HG03066 (cell line): ENCODE results near the gene SHROOM3.
"Not testable (repeated sequence)": the region's sequence is repeated elsewhere in the genome, so short reads cannot be mapped to it uniquely, and the experiment has no call there.

Experiments used
- ATAC-seq: cut with Tn5 transposase; IDR thresholded peaks from one replicate; pipeline ENCODE4 v1.9.1; 2021; ENCODE audit warnings: low read depth; ENCODE audit not compliant: unreplicated experiment

Gene SHROOM3

GRCh38 chr4:76708971-76709771 lies 274.1 kb downstream of the SHROOM3 start:
- ATAC-seq, result no peak

- ATAC-seq, result no peak
These were observed 274.7 kb downstream of the SHROOM3 start for GRCh38 chr4:76709772-76710090.

DNA sequence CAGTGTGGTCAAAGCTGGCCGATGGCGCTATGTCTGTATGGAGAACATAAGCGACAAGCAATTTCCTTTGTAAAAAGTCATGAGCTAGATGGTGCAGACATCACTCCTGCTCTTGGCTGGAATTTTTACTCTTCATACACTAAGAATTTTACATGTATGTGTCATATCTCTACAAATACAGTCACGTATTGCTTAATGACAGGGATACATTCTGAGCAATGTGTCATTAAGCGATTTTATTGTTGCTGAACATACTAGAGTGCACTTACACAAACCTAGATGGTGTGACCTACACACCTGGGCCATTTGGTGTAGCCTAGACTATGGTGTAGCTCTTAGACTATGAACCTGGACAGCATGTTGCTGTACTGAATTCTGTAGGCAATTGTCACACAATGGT lies 277.5 kb downstream of the SHROOM3 start:
- no peak for ATAC-seq

DNA sequence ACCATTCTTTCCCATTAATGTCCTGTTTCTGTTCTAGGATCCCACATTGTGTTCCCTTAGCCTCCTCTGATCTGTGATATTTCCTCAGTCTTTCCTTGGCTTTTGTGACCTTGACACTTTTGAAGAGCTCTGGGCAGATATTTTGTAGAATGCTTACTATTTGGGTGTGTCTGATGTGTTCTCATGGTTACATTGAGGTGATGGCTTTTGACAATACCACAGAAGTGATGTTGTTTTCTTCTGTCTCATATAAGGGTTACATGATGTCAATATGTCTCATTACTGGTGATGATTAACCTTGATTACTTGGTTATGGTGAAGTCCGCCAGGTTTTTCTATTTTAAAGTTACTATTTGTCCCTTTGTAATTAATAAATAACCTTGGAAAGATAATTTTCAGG lies 279.2 kb downstream of the SHROOM3 start:
- no peak for ATAC-seq

GRCh38 chr4:76716020-76716419 lies 281.0 kb downstream of the SHROOM3 start:
- ATAC-seq, result no peak

DNA sequence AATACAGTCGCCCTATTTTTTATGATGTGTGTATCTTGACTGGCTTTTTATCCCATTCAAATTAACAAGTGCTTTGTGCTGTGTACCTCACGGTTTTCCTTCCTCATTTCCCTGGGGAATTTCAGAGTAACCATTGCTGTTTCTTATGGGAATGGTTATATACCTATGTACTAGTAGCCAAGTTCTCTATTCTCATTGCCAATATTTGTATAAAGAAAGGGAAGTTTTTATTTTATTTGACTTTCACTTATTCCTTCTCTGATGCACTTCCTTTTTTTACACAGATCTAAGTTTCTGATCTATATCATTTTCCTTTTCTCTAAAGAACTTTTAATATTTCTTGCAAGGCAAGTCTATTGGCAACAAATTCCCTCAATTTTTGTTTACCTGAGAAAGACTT lies 281.6 kb downstream of the SHROOM3 start:
- no peak for ATAC-seq

- ATAC-seq, result no peak
These were observed 282.4 kb downstream of the SHROOM3 start for GRCh38 chr4:76717431-76717830.

GRCh38 chr4:76718021-76718420 lies 283.0 kb downstream of the SHROOM3 start:
- ATAC-seq, result no peak

DNA sequence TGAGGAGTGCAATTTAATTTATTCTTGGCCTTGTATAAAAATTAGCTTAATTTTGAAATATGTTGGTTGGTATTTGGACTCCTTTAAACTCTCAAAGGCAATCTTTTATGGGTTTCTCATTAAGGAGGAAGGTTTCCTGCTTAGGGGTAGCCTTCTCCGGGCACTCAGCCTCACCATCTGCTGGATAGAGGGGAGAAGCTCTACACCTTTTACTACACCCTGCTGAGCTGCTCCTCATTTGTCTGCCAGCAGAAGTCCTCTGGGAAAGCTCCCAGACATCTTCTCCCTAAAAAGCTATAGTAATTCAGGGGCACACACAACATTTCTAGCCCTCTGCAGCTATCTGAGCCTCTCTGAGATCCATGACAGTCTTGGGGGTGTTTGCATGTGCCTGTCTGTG lies 283.8 kb downstream of the SHROOM3 start:
- ATAC-seq, result no peak

DNA sequence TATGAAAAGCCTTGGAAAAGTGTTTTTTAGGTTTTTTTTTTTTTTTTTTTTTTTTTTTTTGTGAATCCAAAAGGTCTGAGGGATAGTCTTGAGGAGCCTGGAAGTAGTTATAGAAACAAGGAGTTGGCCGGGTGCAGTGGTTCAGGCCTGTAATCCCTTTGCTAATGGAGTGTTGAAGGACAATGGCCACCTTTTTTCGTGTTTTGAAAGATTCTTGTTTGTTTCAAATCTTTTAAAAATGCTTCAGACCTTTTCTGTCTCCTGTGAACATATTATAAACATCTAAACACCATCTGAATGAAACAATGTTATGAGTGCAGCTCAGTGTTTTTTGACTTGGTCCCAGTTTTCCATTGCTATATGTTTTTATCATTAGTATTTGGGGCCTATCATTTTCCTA lies 285.1 kb downstream of the SHROOM3 start:
- no peak for ATAC-seq

DNA sequence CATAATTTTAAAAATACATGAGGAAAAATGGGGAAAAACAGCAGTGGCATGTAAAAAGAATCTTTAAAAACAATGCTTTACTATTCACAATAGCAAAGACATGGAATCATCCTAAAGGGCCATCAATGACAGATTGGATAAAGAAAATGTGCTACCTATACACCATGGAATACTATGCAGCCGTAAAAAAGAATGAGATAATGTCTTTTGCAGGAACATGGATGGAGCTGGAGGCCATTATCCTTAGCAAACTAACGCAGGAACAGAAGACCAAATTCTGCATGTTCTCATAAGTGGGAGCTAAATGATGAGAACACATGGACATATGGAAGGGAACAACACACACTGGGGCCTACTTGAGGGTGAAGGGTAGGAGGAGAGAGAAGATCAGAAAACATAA lies 287.1 kb downstream of the SHROOM3 start:
- not testable (repeated sequence) for ATAC-seq

GRCh38 chr4:76722838-76723237 lies 287.8 kb downstream of the SHROOM3 start:
- no peak for ATAC-seq

GRCh38 chr4:76723373-76723772 lies 288.3 kb downstream of the SHROOM3 start:
- ATAC-seq, result no peak

DNA sequence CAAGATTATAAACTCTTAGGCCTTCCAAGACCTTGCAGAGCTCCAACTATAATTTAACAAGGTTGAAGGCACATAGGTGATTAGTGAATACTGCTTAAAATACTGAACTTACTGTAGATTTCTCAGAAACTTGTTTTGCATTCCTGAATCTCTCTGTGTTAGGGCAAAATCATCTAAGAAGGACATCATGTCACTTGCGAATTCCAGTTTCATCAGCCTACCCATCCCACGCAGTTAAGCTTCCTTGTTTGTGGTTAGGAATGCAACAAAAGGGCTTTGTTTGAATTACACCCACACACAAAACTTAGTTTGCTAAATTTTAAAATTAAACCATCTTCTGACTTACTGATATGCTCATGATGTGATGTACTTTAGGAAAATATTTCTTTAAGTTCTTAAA lies 288.9 kb downstream of the SHROOM3 start:
- no peak for ATAC-seq

DNA sequence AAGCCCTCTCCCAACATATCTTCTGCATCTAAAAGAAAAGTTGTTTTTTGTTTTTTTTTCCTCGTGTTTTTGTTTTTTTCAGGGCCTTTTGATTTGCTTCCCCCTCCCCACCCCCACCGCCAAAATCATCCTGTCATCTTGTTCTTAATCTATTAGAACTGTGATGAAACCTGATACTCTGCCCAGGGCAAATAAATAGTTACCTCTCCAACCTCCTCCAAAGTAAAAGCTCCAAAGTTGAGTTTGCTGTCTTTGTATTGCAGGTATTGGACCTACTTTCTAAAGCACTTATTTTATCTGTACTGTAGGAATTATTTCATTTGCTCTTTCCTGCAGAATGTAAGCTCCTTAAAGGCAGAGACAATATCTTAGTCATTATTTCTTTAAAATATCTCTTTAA lies 290.0 kb downstream of the SHROOM3 start:
- no peak for ATAC-seq

DNA sequence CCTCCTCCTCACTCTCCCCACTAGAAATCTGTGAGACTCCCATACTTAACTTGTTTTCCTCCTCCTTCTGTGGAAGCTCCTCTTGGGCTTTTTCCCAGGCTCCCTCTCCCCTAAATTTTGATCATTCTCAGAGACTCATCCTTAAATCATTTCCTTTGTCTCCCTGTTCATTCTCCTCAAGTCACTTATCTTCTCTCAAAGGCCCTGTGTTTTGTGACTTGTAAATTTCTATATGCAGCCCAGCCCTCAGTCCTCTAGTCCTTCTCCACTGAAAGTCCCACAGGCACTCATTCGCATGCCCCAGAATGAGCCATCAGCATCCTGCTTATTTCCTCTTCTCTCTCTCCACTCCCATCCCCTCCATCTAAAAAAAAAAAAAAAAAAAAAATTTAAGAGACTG lies 291.1 kb downstream of the SHROOM3 start:
- no peak for ATAC-seq

DNA sequence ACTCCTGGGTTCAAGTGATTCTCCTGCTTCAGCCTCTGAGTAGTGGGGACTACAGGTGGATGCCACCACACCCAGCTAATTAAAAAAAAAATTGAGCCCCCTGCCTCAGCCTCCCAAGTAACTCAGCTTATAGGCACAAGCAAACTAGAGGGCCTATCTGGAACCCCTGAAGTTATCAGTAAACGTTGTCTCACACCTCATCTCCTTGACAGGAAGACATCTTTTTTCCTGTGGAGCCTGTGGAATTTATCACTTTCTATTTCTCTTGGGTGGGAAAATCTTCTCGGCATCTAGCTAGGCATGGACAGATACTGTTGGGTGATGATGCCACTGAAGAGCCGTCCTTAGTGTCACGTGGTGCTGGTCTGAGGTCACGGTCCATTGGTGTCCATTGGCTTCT lies 291.6 kb downstream of the SHROOM3 start:
- ATAC-seq, result no peak

DNA sequence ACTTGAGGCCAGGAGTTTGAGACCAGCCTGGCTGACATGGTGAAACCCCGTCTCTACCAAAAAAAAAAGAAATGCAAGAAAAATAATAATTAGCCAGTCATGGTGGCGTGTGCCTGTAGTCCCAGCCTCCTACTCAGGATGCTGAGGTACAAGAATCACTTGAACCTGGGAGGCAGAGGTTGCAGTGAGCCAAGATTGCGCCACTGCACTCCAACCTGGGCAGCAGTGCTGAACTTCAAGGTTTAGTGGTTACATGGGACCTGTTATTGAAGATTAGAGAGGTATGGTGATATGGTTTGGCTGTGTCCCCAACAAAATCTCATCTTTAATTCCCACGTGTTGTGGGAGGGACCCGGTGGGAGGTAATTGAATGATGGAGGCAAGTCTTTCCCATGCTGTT lies 292.9 kb downstream of the SHROOM3 start:
- not testable (repeated sequence) for ATAC-seq

DNA sequence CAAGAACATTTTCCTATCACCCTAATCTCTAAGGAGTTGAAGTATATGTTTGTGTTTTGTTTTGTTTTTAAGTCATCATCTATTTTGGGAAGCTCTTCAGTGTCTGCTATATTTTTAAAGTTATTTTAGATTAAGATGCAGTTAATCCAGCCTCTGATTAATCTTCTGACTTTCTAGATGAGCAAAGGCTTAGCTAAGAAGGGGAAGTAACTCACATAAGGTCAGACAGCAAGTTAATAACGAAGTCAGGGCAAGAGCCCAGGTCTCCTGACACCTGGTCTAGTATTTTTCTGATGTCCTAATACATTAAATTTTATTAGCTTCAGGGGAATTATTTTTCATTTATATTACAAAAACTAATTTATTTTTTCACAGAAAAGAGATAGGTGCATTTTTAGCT lies 294.4 kb downstream of the SHROOM3 start:
- no peak for ATAC-seq

DNA sequence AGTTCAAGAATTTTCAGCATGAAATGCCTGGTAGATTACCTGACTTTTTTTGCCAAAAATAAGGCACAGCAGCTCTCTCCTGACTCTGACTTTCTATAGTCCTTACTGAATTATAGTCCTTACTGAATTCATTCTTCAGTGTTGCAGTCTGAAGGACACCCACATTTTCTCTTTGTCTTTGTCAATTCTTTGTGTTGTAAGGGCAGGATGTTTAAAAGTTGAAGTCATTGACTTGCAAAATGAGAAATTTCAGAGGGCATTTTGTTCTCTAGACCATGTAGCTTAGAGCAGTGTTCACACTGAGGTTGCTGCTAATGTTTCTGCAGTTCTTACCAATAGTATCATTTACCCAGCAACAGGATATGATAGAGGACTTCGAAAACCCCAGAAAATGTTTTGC lies 295.0 kb downstream of the SHROOM3 start:
- no peak for ATAC-seq

DNA sequence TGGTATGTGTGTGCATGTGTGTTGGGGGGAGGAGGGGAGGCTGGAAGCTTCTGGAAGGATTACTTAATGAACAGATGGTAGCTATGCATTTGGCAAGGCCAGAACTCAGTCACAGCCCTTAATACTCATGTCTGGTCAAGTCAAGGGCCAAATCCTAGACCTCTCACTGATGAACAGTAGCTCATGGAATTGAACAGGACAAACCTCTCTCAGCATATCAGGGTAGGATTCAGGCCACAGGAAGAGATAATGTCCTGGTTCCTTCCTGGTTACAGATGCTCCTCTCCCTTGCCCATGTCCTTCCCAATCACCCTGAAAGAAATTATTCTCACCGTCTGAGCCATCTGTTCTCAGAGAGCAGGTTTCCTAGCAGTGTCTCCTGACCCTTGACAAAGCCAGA lies 297.2 kb downstream of the SHROOM3 start:
- ATAC-seq, result no peak

- no peak for ATAC-seq
These were observed 298.2 kb downstream of the SHROOM3 start for GRCh38 chr4:76733068-76733771.
